Naive thymus-derived CD4-positive, alpha-beta T cell (primary cell): ENCODE data around the gene ITGA3. TPM values are rescaled to one million over a fixed set of nuclear protein-coding genes. Genes with fewer than 3 reads are reported as not detected.
A peak's percentile ranks its signal among the peaks of the same experiment; 100 is the strongest.

Experiments used
- ATAC-seq: fragments of 150-1000 bp; cut with Tn5 transposase; 2 replicates; pipeline ENCODE4 v1.10.0; 2021; ENCODE audit warnings: mild to moderate bottlenecking, moderate library complexity
- CTCF ChIA-PET: fragments of 350-600 bp; sonication (Branson Sonifier 250); formaldehyde crosslinking; loops from one replicate; lab custom pipeline; 2021; ENCODE audit warnings: antibody characterized with exemption; lab: Charles Lee
- POLR2A ChIA-PET: fragments of 350-600 bp; sonication (Branson Sonifier 250); formaldehyde crosslinking; loops from one replicate; lab custom pipeline; 2021; ENCODE audit warnings: antibody characterized with exemption, inconsistent platforms; lab: Charles Lee
- DNase-seq, 9 donors: peaks; one replicate each; pipeline versions ENCODE4 v3.0.0 to v3.0.0-alpha.2; 2020 to 2022; ENCODE audit warnings: mixed read lengths in 1 of 9
- H3K27ac ChIP-seq: one replicate; pipeline ENCODE4 v1.7.0; 2013; ENCODE audit warnings: mild to moderate bottlenecking, low read depth, low read length, moderate library complexity
- H3K27me3 ChIP-seq, 2 donors: one replicate each; pipeline ENCODE4 v1.7.0; 2013; ENCODE audit warnings: low read length in 2 of 2, mild to moderate bottlenecking in 2 of 2, moderate library complexity in 2 of 2; ENCODE audit not compliant: control insufficient read depth in 2 of 2, insufficient read depth in 2 of 2
- H3K36me3 ChIP-seq, 3 experiments: 1 replicate in 2 of 3; 2 replicates in 1 of 3; pipeline ENCODE4 v1.7.0; 2013; ENCODE audit warnings: low read length in 3 of 3, mild to moderate bottlenecking in 3 of 3, moderate library complexity in 1 of 3; ENCODE audit not compliant: insufficient read depth in 3 of 3, control insufficient read depth in 2 of 3
- H3K4me1 ChIP-seq, 2 donors: one replicate each; pipeline ENCODE4 v1.7.0; 2013; ENCODE audit warnings: low read length in 2 of 2, mild to moderate bottlenecking in 2 of 2, moderate library complexity in 1 of 2; ENCODE audit not compliant: control insufficient read depth in 2 of 2, insufficient read depth in 2 of 2
- H3K4me3 ChIP-seq: 2 replicates; pipeline ENCODE4 v1.7.0; 2013; ENCODE audit warnings: mild to moderate bottlenecking, low read length
- H3K9me3 ChIP-seq, 3 experiments: 1 replicate in 2 of 3; 2 replicates in 1 of 3; pipeline ENCODE4 v1.7.0; 2013; ENCODE audit warnings: low read length in 3 of 3; ENCODE audit not compliant: control insufficient read depth in 2 of 3
- H3K27ac Mint-ChIP-seq, 9 donors: one replicate each; pipeline ENCODE4 v1.8.0; 2020 to 2022; ENCODE audit warnings: mixed read lengths in 9 of 9, mild to moderate bottlenecking in 8 of 9, moderate library complexity in 5 of 9, inconsistent platforms in 2 of 9
- H3K27me3 Mint-ChIP-seq, 5 donors: one replicate each; pipeline ENCODE4 v1.8.0; 2021 to 2022; ENCODE audit warnings: mixed read lengths in 5 of 5, mild to moderate bottlenecking in 1 of 5
- H3K36me3 Mint-ChIP-seq, 5 donors: one replicate each; pipeline ENCODE4 v1.8.0; 2020 to 2022; ENCODE audit warnings: mixed read lengths in 5 of 5, mild to moderate bottlenecking in 3 of 5, inconsistent platforms in 1 of 5
- H3K4me1 Mint-ChIP-seq, 7 donors: one replicate each; pipeline ENCODE4 v1.8.0; 2020 to 2022; ENCODE audit warnings: mixed read lengths in 7 of 7, mild to moderate bottlenecking in 3 of 7, inconsistent platforms in 1 of 7
- H3K4me3 Mint-ChIP-seq, 10 donors: one replicate each; pipeline ENCODE4 v1.8.0; 2020 to 2022; ENCODE audit warnings: mild to moderate bottlenecking in 10 of 10, mixed read lengths in 10 of 10, moderate library complexity in 6 of 10, inconsistent platforms in 2 of 10
- H3K9me3 Mint-ChIP-seq, 11 donors: one replicate each; pipeline ENCODE4 v1.8.0; 2020 to 2022; ENCODE audit warnings: mixed read lengths in 11 of 11, mild to moderate bottlenecking in 4 of 11, inconsistent platforms in 1 of 11, moderate library complexity in 1 of 11
- intact Hi-C, 2 donors: fragments of 100-400 bp; cut with micrococcal nuclease; formaldehyde crosslinking; loops; one replicate each; pipeline ENCODE4 v1.15.1; 2023
- polyA plus RNA-seq, 2 donors: library from polyadenylated mRNA; unstranded; fragments of 300-500 nt; fragmentation: Illumina TruSeq; gene quantifications; one replicate each; pipeline ENCODE4 v1.2.3, GENCODE V29; 2021
- total RNA-seq, 6 experiments: library from RNA in 5 of 6; stranded (reverse) in 5 of 6; gene quantifications; 1 replicate in 5 of 6; 2 replicates in 1 of 6; pipeline ENCODE4 v1.2.3 and lab custom pipeline; 2021 to 2026

ITGA3 gene
- total and polyA plus RNA-seq, 7 experiments from 2014 or later = 1.4 to 14.6 (median 5.4) TPM

DNA sequence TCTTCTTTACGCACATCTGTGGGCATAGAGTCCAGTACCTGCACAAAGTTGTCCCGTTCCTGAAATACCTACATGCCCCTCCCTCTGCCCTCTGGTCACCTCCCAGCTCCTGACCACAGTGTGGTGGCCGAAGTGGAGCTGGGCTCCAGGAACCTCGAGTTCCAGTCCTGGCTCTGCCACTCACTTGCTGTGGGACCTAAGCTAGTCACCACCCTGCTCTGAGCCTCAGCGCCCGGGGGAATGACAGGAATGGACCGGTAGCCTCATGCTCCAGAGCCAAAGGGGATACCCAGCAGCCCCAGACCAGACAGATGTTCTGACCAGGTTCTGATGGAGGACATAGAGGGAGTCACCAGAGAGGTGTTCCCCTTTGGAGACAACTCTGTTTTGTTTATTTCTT is 26.7 kb upstream of the ITGA3 start:
- H3K9me3 ChIP-seq = no peaks in the 10 kb centered on the region
- Mint-ChIP-seq H3K27me3 (peaks cover 20 to 33% (median 26%) of the 10 kb centered on the region in 5 donors), H3K36me3 (no peaks in the 10 kb centered on the region), H3K27ac (no peak overlapping the region), H3K9me3 (no peaks in the 10 kb centered on the region), H3K4me1 (peaks cover 5 to 13% (median 10%) of the 10 kb centered on the region in 7 donors), H3K4me3 (no peak overlapping the region)
- no peak overlapping the region for H3K27ac ChIP-seq
- ChIA-PET POLR2A (no interaction called here), CTCF (interaction anchor here (0.6 to 8.5 kb wide), 3 partner anchors 59 to 1802 kb away, joined by 3 to 91 read pairs (median 57); no protein-coding TSS in a partner anchor)
- ATAC-seq (no peak), DNase-seq (no peak)
- H3K4me1 ChIP-seq = peaks cover 0 to 8% of the 10 kb centered on the region in 2 donors
- H3K36me3 ChIP-seq = no peaks in the 10 kb centered on the region
- H3K27me3 ChIP-seq = peaks cover 0 to 6% of the 10 kb centered on the region in 2 donors
- intact Hi-C loops = loop anchor here in 1 of 2 donors (10.0 kb wide), 1 partner anchor 246 kb away; the partner anchor contains the start of gene TMEM92
- H3K4me3 ChIP-seq = no peak overlapping the region

DNA sequence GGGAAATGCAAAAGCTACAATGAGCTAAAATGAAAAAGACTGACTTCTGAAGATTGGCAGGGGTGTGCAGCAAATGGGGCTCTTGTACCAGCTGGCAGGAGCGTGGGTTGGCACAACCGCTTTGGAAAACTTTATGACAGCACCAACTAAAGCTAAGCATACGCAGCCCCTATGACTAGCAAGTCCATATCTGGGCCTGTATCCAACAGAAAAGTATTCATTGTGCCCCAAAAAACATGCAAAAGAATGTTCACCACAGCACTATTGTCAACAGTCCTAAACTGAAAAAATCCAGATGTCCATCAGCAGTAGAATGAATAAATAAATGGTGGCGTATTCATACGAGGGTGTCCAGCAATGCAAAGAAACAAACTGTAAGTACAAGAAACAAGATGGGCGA is 22.6 kb upstream of the ITGA3 start:
- no peaks in the 10 kb centered on the region for H3K27me3 ChIP-seq
- no peaks in the 10 kb centered on the region for H3K36me3 Mint-ChIP-seq
- intact Hi-C loops = no loop called here
- peaks cover 9 to 29% (median 10%) of the 10 kb centered on the region in 5 donors for H3K27me3 Mint-ChIP-seq
- H3K27ac Mint-ChIP-seq = no peak overlapping the region
- ChIA-PET CTCF (interaction anchor here (8.5 kb wide), 1 partner anchor 54 kb away, joined by 91 read pairs; no protein-coding TSS in a partner anchor), POLR2A (no interaction called here)
- H3K4me1 ChIP-seq = no peaks in the 10 kb centered on the region
- no peaks in the 10 kb centered on the region for H3K9me3 Mint-ChIP-seq
- H3K27ac ChIP-seq = no peak overlapping the region
- no peak for ATAC-seq
- no peak overlapping the region for H3K4me3 ChIP-seq
- DNase-seq = no peak
- H3K9me3 ChIP-seq = no peaks in the 10 kb centered on the region
- peaks cover 0 to 4% (median 0%) of the 10 kb centered on the region in 7 donors for H3K4me1 Mint-ChIP-seq
- H3K4me3 Mint-ChIP-seq = no peak overlapping the region
- H3K36me3 ChIP-seq = no peaks in the 10 kb centered on the region

DNA sequence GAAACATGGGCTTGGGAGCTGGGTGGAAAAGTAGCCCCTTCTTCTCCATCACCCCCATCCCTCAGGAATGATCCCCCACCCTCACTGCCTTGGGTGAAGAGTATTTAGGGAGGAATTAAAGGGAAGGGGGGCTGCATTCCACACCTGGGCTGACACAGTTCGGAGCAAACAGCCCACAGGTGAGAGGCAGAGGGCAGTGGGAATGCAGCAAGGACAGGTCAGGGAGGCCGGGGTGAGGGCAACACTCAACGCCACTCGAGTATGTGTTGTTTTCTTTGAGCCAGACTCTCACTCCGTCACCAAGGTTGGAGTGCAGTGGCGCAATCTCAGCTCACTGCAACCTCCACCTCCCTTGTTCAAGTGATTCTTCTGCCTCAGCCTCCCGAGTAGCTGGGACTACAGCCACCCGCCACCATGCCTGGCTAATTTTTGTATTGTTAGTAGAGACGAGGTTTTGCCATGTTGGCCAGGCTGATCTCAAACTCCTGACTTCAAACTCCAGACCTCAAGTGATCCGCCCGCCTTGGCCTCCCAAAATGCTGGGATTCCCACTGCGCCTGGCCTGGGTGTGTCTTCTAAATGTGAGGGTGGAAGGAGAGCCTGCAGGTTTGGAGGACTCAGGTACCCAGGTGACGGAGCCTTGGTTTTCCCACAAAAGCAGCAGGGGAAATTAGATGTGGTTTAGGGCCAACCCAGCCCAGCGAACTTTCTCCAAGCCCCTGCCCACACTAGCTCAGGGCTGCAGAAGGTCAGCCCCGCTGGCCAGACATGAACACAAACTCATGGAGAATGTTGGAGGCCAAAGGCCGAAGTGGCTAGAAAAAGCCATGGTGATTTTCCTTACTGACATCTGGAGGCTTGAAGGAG is 21.2 kb upstream of the ITGA3 start:
- Mint-ChIP-seq H3K4me1 (no peaks in the 10 kb centered on the region), H3K4me3 (no peak overlapping the region), H3K27me3 (peaks cover 0 to 19% (median 4%) of the 10 kb centered on the region in 5 donors), H3K27ac (no peak overlapping the region), H3K36me3 (no peaks in the 10 kb centered on the region), H3K9me3 (no peaks in the 10 kb centered on the region)
- ChIA-PET CTCF (interaction anchor here (0.6 kb wide), 1 partner anchor 254 kb away, joined by 3 read pairs; no protein-coding TSS in a partner anchor), POLR2A (no interaction called here)
- no peak for ATAC-seq
- Histone ChIP-seq H3K9me3 (no peaks in the 10 kb centered on the region), H3K27me3 (no peaks in the 10 kb centered on the region), H3K36me3 (no peaks in the 10 kb centered on the region), H3K4me3 (no peak overlapping the region), H3K27ac (no peak overlapping the region), H3K4me1 (no peaks in the 10 kb centered on the region)
- intact Hi-C loops = no loop called here
- DNase-seq = no peak

DNA sequence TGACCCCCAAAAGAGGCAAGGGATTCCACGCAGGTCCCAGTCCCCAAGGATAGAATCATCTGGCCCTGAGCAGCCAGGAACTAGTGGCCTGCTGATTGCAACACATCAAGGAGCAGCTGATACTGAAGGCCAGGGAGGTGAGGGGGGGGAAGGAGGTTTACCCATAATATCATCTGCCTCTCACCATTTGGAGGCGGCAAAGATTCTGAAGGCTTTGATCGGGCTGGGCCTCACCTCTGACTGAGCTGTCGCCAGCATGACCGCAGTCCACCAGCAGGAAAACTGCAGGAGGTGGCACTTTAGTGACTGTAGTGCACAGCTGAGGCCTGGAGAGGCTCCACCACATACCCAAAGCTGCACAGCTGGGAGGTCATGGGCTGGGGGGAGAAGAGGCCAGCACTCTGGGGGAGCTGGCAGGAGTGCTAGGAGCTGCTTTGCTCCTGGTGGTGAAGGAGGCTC is 20.5 kb upstream of the ITGA3 start:
- no peaks in the 10 kb centered on the region for H3K9me3 ChIP-seq
- H3K4me1 ChIP-seq = no peaks in the 10 kb centered on the region
- Mint-ChIP-seq H3K36me3 (no peaks in the 10 kb centered on the region), H3K27ac (no peak overlapping the region), H3K4me3 (no peak overlapping the region), H3K9me3 (no peaks in the 10 kb centered on the region), H3K27me3 (peaks cover 0 to 16% (median 2%) of the 10 kb centered on the region in 5 donors), H3K4me1 (no peaks in the 10 kb centered on the region)
- POLR2A ChIA-PET = no interaction called here
- H3K36me3 ChIP-seq = no peaks in the 10 kb centered on the region
- no peak for DNase-seq
- CTCF ChIA-PET = no interaction called here
- no peaks in the 10 kb centered on the region for H3K27me3 ChIP-seq
- H3K4me3 ChIP-seq = no peak overlapping the region
- H3K27ac ChIP-seq = no peak overlapping the region
- intact Hi-C loops = no loop called here
- ATAC-seq = no peak

DNA sequence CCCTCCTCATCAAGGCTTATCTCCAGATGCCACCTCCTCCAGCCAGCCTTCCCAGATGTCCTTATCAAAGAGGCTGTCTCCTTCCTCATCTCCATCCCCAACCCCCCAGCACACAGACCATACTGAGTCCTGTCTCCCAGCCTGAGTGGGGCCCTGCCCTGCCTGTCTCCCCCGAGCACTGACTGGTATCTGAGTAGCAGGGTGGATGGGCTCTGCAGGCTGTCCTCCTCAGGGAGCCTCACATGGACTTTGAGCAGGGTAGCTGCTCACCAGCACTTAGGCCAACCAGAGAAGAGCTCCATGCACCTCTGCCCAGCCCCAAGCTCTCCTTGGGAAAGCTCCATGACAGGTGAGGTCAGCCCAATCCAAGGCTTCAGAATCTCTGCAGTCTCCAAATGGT is 20.0 kb upstream of the ITGA3 start:
- CTCF ChIA-PET = no interaction called here
- no peak overlapping the region for H3K27ac Mint-ChIP-seq
- no peaks in the 10 kb centered on the region for H3K36me3 ChIP-seq

DNA sequence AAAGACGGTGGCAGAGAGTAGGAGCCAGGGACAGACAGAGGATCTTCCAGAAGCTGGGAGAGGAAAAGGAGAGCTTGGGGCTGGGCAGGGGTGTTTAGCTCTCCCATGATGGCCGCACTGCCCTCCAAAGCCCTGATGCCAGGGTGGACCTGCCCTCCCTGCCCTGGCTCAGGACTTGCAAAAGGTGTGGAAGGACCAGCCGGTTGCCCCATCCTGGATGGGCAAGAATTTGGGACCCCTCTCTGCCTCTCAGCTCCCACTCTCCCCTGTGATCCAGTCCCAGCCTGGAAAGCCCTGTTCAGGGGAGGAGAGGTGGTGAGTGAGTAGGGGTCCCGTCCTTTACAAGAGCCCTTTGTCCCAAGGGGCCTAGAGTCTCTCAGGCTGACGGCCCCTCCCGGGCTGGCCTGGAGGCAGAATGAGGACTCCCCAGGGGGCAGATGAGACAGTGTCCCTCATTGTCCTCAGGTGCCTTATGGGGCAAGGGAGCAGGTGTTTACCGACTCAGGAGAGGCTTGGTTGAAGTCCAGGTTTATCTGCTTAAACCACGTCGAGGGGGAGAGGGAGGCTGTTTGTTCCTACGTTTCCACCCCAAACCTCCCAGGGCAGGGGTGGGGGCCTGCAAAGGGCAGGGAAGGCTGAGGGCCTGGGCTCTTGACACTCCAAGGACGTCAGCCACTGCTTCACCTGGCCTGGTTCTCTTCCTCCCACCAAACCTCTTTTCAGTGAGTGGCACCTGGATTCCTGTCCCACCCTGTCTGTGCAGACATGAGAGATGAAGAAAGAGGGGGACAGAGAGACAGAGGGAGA is 19.3 kb upstream of the ITGA3 start:
- Mint-ChIP-seq H3K27ac (peak overlapping the region in 1 of 9 donors; percentile 34), H3K4me1 (no peaks in the 10 kb centered on the region), H3K27me3 (peaks cover 0 to 9% (median 2%) of the 10 kb centered on the region in 5 donors), H3K36me3 (no peaks in the 10 kb centered on the region), H3K4me3 (no peak overlapping the region), H3K9me3 (no peaks in the 10 kb centered on the region)
- Histone ChIP-seq H3K4me3 (no peak overlapping the region), H3K4me1 (no peaks in the 10 kb centered on the region), H3K27me3 (no peaks in the 10 kb centered on the region), H3K9me3 (no peaks in the 10 kb centered on the region), H3K36me3 (no peaks in the 10 kb centered on the region), H3K27ac (no peak overlapping the region)
- ChIA-PET CTCF (no interaction called here), POLR2A (no interaction called here)
- no peak for ATAC-seq
- intact Hi-C loops = no loop called here
- DNase-seq = no peak

More for the DNA sequence above, 20.0 kb upstream of the ITGA3 start:
- Histone ChIP-seq H3K27me3 (no peaks in the 10 kb centered on the region), H3K4me3 (no peak overlapping the region), H3K4me1 (no peaks in the 10 kb centered on the region), H3K27ac (no peak overlapping the region), H3K9me3 (no peaks in the 10 kb centered on the region)
- DNase-seq (no peak), ATAC-seq (no peak)
- POLR2A ChIA-PET = no interaction called here
- Mint-ChIP-seq H3K27me3 (peaks cover 0 to 13% (median 0%) of the 10 kb centered on the region in 5 donors), H3K9me3 (no peaks in the 10 kb centered on the region), H3K36me3 (no peaks in the 10 kb centered on the region), H3K4me1 (no peaks in the 10 kb centered on the region), H3K4me3 (no peak overlapping the region)
- intact Hi-C loops = no loop called here
